KMS-11 (cell line): ENCODE results near the gene COX4I1.

Experiments
- H2AFZ ChIP-seq: fragments of 200-600 bp; sonication (generic); 2 replicates; pipeline ENCODE4 v1.6.1; 2016; ENCODE audit warnings: antibody characterized with exemption, mixed run types, low read depth
- H3K27ac ChIP-seq: fragments of 200-600 bp; sonication (generic); 2 replicates; pipeline ENCODE4 v1.6.1; 2016; ENCODE audit warnings: mild to moderate bottlenecking, mixed run types
- H3K27me3 ChIP-seq: fragments of 200-600 bp; sonication (generic); 2 replicates; pipeline ENCODE4 v1.6.1; 2017; ENCODE audit warnings: mild to moderate bottlenecking, low read depth, mixed run types, moderate library complexity; ENCODE audit not compliant: insufficient read depth
- H3K36me3 ChIP-seq: fragments of 200-600 bp; sonication (generic); 2 replicates; pipeline ENCODE4 v1.6.1; 2017; ENCODE audit warnings: mild to moderate bottlenecking, mixed run types; ENCODE audit not compliant: insufficient read depth
- H3K4me1 ChIP-seq: fragments of 200-600 bp; sonication (generic); 2 replicates; pipeline ENCODE4 v1.6.1; 2016; ENCODE audit warnings: mild to moderate bottlenecking, low read depth, mixed run types; ENCODE audit not compliant: poor library complexity, severe bottlenecking
- H3K4me2 ChIP-seq: fragments of 200-600 bp; sonication (generic); 2 replicates; pipeline ENCODE4 v1.7.0; 2016; ENCODE audit warnings: mild to moderate bottlenecking, mixed run types
- H3K4me3 ChIP-seq: fragments of 200-600 bp; sonication (generic); IDR thresholded peaks from 2 replicates; pipeline ENCODE4 v1.6.1; 2017; ENCODE audit warnings: low read depth, low read length, mixed read lengths; ENCODE audit not compliant: insufficient read depth
- H3K79me2 ChIP-seq: fragments of 200-600 bp; sonication (generic); 2 replicates; pipeline ENCODE4 v1.6.1; 2016; ENCODE audit warnings: low read depth, mixed run types; ENCODE audit not compliant: insufficient read depth
- H3K9ac ChIP-seq: fragments of 200-600 bp; sonication (generic); 2 replicates; pipeline ENCODE4 v1.6.1; 2016; ENCODE audit warnings: mild to moderate bottlenecking, mixed run types
- H4K20me1 ChIP-seq: fragments of 200-600 bp; sonication (generic); 2 replicates; pipeline ENCODE4 v1.6.1; 2016; ENCODE audit warnings: mild to moderate bottlenecking, mixed run types; ENCODE audit not compliant: insufficient read depth
- CTCF ChIP-seq: fragments of 200-600 bp; sonication (generic); conservative IDR thresholded peaks from 2 replicates; pipeline ENCODE4 v1.6.1; 2017; ENCODE audit warnings: low read depth, mild to moderate bottlenecking, antibody characterized with exemption, low read length, moderate library complexity, mixed read lengths

COX4I1 gene

GRCh38 chr16:85798901-85799496, 496 bp upstream of the COX4I1 start:
- Histone ChIP-seq H3K79me2 (peaks cover 78% of the 10 kb centered on the region), H3K4me2 (peak overlapping the region; percentile 98), H4K20me1 (no peaks in the 10 kb centered on the region), H3K27ac (peak overlapping the region; percentile 85), H3K9ac (peak overlapping the region; percentile 96), H3K27me3 (no peaks in the 10 kb centered on the region), H3K4me3 (no peak overlapping the region), H3K4me1 (peaks cover 18% of the 10 kb centered on the region), H3K36me3 (peaks cover 11% of the 10 kb centered on the region; the same call in 1 of the 2 replicates), H2AFZ (peak overlapping the region; percentile 50)
- no peak for TF ChIP-seq CTCF

GRCh38 chr16:85800321-85800669, 800 bp downstream of the COX4I1 start:
- H2AFZ ChIP-seq: peak overlapping the region; percentile 50; the same call in 1 of the 2 replicates
- H3K27me3 ChIP-seq: no peaks in the 10 kb centered on the region
- no peak for TF ChIP-seq CTCF
- peaks cover 11% of the 10 kb centered on the region; the same call in 1 of the 2 replicates for H3K36me3 ChIP-seq
- no peak overlapping the region for H3K4me3 ChIP-seq
- H3K79me2 ChIP-seq: peaks cover 68% of the 10 kb centered on the region
- peak overlapping the region; percentile 85 for H3K27ac ChIP-seq
- H4K20me1 ChIP-seq: no peaks in the 10 kb centered on the region
- H3K4me1 ChIP-seq: peaks cover 18% of the 10 kb centered on the region
- peak overlapping the region; percentile 86 for H3K4me2 ChIP-seq
- peak overlapping the region; percentile 96 for H3K9ac ChIP-seq

- H2AFZ ChIP-seq: no peak overlapping the region
- H3K4me3 ChIP-seq: no peak overlapping the region
- H3K4me2 ChIP-seq: no peak overlapping the region
- peaks cover 6% of the 10 kb centered on the region for H3K4me1 ChIP-seq
- H3K9ac ChIP-seq: no peak overlapping the region
- peaks cover 11% of the 10 kb centered on the region; the same call in 1 of the 2 replicates for H3K36me3 ChIP-seq
- H3K27me3 ChIP-seq: no peaks in the 10 kb centered on the region
- no peak for TF ChIP-seq CTCF
- H3K79me2 ChIP-seq: peaks cover 35% of the 10 kb centered on the region
- H4K20me1 ChIP-seq: no peaks in the 10 kb centered on the region
- H3K27ac ChIP-seq: no peak overlapping the region
Measured at GRCh38 chr16:85803570-85803969, 4.1 kb downstream of the COX4I1 start.

- Histone ChIP-seq H2AFZ (no peak overlapping the region), H3K79me2 (peaks cover 17% of the 10 kb centered on the region), H3K27ac (no peak overlapping the region), H4K20me1 (no peaks in the 10 kb centered on the region), H3K9ac (no peak overlapping the region), H3K36me3 (peaks cover 11% of the 10 kb centered on the region; the same call in 1 of the 2 replicates), H3K27me3 (no peaks in the 10 kb centered on the region), H3K4me2 (no peak overlapping the region), H3K4me1 (peaks cover 6% of the 10 kb centered on the region), H3K4me3 (no peak overlapping the region)
- TF ChIP-seq CTCF: no peak
Measured at GRCh38 chr16:85805442-85806045, 6.0 kb downstream of the COX4I1 start.
